Anterior cingulate cortex (tissue), 58 donors: ENCODE measurements around the gene ZNF143.
"Not testable (repeated sequence)": the region's sequence is repeated elsewhere in the genome, so short reads cannot be mapped to it uniquely, and the experiment has no call there.

Experiments
- DNase-seq, 58 donors: peaks; one replicate each; lab custom pipeline; 2025; lab: John Stamatoyannopoulos, UW

Gene ZNF143

DNA sequence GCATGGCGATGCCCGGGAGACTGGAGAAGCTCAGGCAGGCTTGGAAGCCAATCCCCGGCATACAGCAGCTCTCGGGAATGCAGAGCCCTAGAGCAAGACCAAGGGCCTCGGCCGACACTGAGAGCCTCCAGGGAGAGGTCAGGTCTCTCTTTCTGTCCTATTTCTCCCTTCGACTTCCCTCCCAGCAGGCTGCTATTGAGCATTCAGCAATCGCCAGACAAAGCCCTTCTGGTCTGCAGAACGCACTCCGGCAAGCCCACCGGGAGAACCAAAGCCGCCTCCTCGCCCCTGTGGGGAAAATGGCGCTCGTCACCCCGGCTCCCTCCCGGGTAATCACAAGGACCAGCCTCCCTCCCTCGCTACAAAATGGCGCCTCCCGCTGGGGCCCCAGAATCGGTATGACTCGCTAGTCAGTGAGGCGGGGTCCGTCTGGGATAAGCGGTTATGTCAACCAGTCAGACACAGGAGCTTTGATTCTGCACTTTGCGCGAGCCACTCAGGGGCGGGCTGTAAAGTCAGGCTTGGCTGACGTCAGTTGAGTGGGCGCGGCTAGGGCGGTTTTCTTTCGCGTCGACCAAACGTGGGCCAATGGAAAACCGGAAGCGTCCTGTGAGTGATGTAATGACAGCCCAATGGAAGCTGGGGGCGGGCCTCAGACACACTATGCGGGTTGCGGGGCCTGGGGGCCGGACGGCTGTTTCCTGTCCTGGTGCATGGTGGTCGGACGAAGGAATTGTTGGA is at the start of gene ZNF143:
ZNF143 (plus strand) TSS at position 691 of the 741 bp plus-strand sequence. CDS start 10,297 bp downstream, outside the sequence.
- peak; percentile 96 to 100 (median 100) for DNase-seq

GRCh38 chr11:9428706-9429105 is 32.1 kb upstream of the ZNF143 start:
- DNase-seq = no peak

GRCh38 chr11:9438611-9439010 is 22.2 kb upstream of the ZNF143 start:
- no peak for DNase-seq

DNA sequence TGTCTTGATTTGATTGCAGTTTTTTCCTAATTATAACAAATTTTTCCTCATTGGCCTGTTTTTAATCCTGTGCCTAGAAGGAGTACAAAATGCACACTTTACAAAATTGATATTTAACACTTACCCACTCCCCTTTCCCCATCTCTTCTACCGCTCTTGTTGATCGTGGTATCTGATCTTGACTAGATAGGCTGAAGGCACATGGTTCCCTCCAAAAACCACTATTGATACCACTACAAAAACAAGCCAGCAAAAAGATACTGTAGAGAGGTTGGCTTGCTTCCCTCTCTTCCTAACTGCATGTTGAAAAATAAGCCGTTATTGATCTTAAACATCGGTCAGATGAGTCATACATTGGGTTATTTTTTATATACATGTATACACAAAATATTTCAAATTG is 14.6 kb upstream of the ZNF143 start:
- DNase-seq = no peak

DNA sequence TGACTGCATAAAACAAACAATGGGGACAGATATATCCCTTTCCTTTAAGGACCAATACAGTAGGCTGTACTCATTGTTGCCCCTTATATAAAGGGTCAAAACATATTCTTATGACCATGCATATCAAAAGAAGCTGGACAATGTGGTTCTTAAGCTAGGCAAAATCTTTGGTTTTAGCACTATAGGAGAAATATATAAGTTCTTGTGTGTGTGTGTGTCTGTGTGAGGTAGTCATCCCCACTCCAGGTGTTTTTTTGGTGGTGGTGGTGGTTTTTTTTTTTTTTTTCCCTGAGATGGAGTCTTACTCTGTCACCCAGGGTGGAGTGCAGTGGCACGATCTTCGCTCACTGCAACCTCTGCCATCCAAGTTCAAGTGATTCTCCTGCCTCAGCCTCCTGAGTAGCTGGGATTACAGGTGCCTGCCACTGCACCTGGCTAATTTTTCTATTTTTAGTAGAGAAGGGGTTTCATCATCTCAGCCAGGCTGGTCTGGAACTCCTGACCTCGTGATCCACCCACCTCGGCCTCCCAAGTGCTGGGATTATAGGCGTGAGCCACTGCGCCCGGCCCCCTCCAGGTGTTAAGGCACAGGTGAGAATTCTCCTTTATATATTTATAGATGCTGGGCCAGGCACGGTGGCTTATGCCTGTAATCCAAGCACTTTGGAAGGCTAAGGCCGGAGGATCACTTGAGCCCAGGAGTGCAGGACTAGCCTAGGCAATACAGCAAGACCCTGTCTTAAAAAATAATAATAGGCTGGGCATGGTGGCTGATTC is 12.0 kb upstream of the ZNF143 start:
- no peak for DNase-seq

- DNase-seq = not testable (repeated sequence)
Measured at GRCh38 chr11:9452023-9452422, 8.8 kb upstream of the ZNF143 start.

DNA sequence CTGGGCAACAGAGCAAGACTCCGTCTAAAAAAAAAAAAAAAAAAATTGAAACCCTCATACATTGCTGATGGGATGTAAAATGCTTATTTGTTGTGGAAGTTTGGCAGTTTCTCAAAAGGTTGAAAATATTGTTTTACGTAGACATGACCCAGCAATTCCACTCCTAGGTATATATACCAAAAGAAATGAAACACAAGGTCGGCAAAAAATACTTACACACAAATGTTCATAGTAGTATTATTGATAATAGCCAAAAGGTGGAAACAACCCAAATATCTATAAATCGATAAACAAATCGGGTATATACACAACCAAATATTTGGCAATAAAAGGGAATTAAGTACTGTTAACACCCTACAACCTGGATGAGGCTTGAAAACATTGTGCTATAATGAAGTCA is 5.1 kb upstream of the ZNF143 start:
- no peak for DNase-seq

GRCh38 chr11:9459667-9460321 is 1.0 kb upstream of the ZNF143 start:
- peak in 15 of 58 donors; percentile 3 to 50 (median 27) for DNase-seq

- peak; percentile 43 to 94 (median 86) for DNase-seq
Measured at GRCh38 chr11:9461063-9461759, 399 bp downstream of the ZNF143 start.

- no peak for DNase-seq
Measured at GRCh38 chr11:9461760-9462134, 935 bp downstream of the ZNF143 start.

- DNase-seq = no peak
Measured at GRCh38 chr11:9462172-9462799, 1.5 kb downstream of the ZNF143 start.

- DNase-seq = no peak
Measured at GRCh38 chr11:9462806-9463537, 2.2 kb downstream of the ZNF143 start.

- no peak for DNase-seq
Measured at GRCh38 chr11:9470765-9471164, 10.0 kb downstream of the ZNF143 start.

GRCh38 chr11:9473408-9473807 is 12.6 kb downstream of the ZNF143 start:
- no peak for DNase-seq

- DNase-seq = no peak
Measured at GRCh38 chr11:9479899-9480298, 19.1 kb downstream of the ZNF143 start.

GRCh38 chr11:9489080-9489765 is 28.4 kb downstream of the ZNF143 start:
- no peak for DNase-seq

- no peak for DNase-seq
Measured at GRCh38 chr11:9490376-9490775, 29.6 kb downstream of the ZNF143 start.

- no peak for DNase-seq
Measured at GRCh38 chr11:9493492-9493891, 32.7 kb downstream of the ZNF143 start.

DNA sequence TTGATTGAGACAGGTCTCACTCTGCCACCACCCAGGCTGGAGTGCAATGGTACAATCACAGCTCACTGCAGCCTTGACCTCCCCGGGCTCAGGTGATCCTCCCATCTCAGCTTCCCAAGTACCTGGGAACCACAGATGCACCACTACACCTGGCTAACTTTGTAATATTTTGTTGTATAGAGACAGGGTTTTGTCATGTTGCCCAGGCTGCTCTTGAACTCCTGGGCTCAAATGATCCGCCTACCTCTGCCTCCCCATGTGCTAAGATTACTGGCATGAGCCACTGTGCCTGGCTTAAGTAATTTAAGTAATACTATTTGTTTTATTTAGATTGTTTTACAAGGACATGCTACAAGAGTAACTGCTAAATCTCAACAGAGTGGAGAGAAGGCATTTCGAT is 33.5 kb downstream of the ZNF143 start:
- DNase-seq = no peak
